ENCODE data around the gene AGTR1. TPM values are rescaled to one million over a fixed set of nuclear protein-coding genes. Genes with fewer than 3 reads are reported as not detected.
"Not testable (repeated sequence)": the region's sequence is repeated elsewhere in the genome, so short reads cannot be mapped to it uniquely, and the experiment has no call there.

The AGTR1 gene
- total RNA-seq, 1 experiment from 2014 or later = not detected

GRCh38 chr3:148786159-148786558 is 88.5 kb downstream of the AGTR1 start:
- not testable (repeated sequence) for H4K5ac ChIP-seq (ENCODE audit: insufficient read length, low read depth, low read length); H3K27ac ChIP-seq (ENCODE audit: insufficient read length, low read depth, low read length); H3K4ac ChIP-seq (ENCODE audit: low read depth, low read length); H2BK120ac ChIP-seq (ENCODE audit: low read depth, low read length, poor library complexity, severe bottlenecking); H3K4me2 ChIP-seq (ENCODE audit: insufficient read depth, insufficient read length, low read length); H4K91ac ChIP-seq (ENCODE audit: insufficient read length, low read depth, low read length); H2BK12ac ChIP-seq (ENCODE audit: insufficient read length, low read depth, low read length); H4K8ac ChIP-seq (replicated peaks; ENCODE audit: insufficient read length, low read depth, low read length); H3K14ac ChIP-seq (ENCODE audit: insufficient read depth, low read length); H3T11ph ChIP-seq (ENCODE audit: low read length); H3K56ac ChIP-seq (ENCODE audit: insufficient read length, low read depth, low read length); H3K18ac ChIP-seq (ENCODE audit: insufficient read length, low read depth, low read length); H3K79me2 ChIP-seq (ENCODE audit: insufficient read depth, low read length); H3K4me1 ChIP-seq (ENCODE audit: insufficient read depth, low read length); H2BK20ac ChIP-seq (ENCODE audit: low read depth, low read length, poor library complexity, severe bottlenecking); H3K27ac Mint-ChIP-seq; H3K23me2 ChIP-seq (ENCODE audit: insufficient read length, low read depth, low read length, poor library complexity, severe bottlenecking); H3K9me3 ChIP-seq (ENCODE audit: control insufficient read depth, low read depth, low read length); H3K27me3 ChIP-seq (ENCODE audit: insufficient read depth, low read length); H3K4me1 Mint-ChIP-seq; H3K4me3 Mint-ChIP-seq; H2BK5ac ChIP-seq (ENCODE audit: insufficient read length, low read length); H2BK15ac ChIP-seq (ENCODE audit: low read depth, low read length); DNase-seq; H4K20me1 ChIP-seq (ENCODE audit: control insufficient read depth, insufficient read depth, insufficient read length); H2AFZ ChIP-seq (ENCODE audit: low read length); H3K79me1 ChIP-seq (ENCODE audit: insufficient read depth, low read depth, low read length, poor library complexity, severe bottlenecking); H2AK5ac ChIP-seq (ENCODE audit: insufficient read length, low read length); H3K27me3 Mint-ChIP-seq (ENCODE audit: low read depth); H3K9ac ChIP-seq (ENCODE audit: extremely low read depth, insufficient read length, low read length); H3K23ac ChIP-seq (ENCODE audit: insufficient read length, low read depth, low read length)
- Mint-ChIP-seq H3K9me3 (peaks cover 4 to 16% of the 10 kb centered on the region in 2 experiments; a peak in 4 of 5 replicates), H3K36me3 (ENCODE audit: insufficient read depth in 1 of 3, low read depth in 3 of 3) (peaks cover 0 to 16% (median 0%) of the 10 kb centered on the region in 3 experiments; a peak in 2 of 7 replicates)
- no CpG with 5 or more reads among the region's 9 CpGs for WGBS (ENCODE audit: extremely low coverage, insufficient read length, low lambda C conversion rate)

Measured in H9 (cell line).